H1 (cell line): ENCODE results near the gene PRKN. TPM values are rescaled to one million over a fixed set of nuclear protein-coding genes. Genes with fewer than 3 reads are reported as not detected.

Experiments used
- CHD7 ChIP-seq: fragments of 300-600 bp; sonication (generic); IDR thresholded peaks from 2 replicates; pipeline ENCODE4 v1.7.1; 2012; ENCODE audit warnings: low read length, moderate library complexity, mild to moderate bottlenecking, inconsistent platforms; ENCODE audit not compliant: insufficient replicate concordance
- polyA plus RNA-seq, 7 experiments: library from polyadenylated mRNA; depleted of rRNA in 3 of 7; stranded (reverse) in 5 of 7; unstranded in 2 of 7; fragments of >200 nt in 5 of 7; fragments of 200-250 nt in 2 of 7; gene quantifications; 1 replicate in 5 of 7; 2 replicates in 1 of 7; 4 replicates in 1 of 7; pipeline versions ENCODE4 v1.2.1 to v1.2.3, GENCODE V29; 2011 to 2013; ENCODE audit warnings: missing spikeins in 2 of 7, mixed read lengths in 2 of 7
- total RNA-seq: library from RNA; stranded (reverse); fragmentation: NEBNext Ultra II Directional; extraction: Animal tissue kit (Norgen Biotek cat#: 25700); gene quantifications from 2 replicates; pipeline ENCODE4 v1.2.1, GENCODE V29; 2021

PRKN gene
- total and polyA plus RNA-seq, 2 of the 8 experiments (the other 6 are each of a cell fraction or from before 2014, with no cell fraction given) = 0.13 to 0.29 TPM

- no peak for TF ChIP-seq CHD7
Observed at GRCh38 chr6:161308075-161308655, 1419.4 kb downstream of the PRKN start (continued).
